ENCODE measurements around the gene SLK. TPM values are rescaled to one million over a fixed set of nuclear protein-coding genes. Genes with fewer than 3 reads are reported as not detected.

The SLK gene
- total and polyA plus RNA-seq, 2 of the 13 experiments (the other 11 are each of a cell fraction or from before 2014, with no cell fraction given): 3.4 to 22.8 TPM

DNA sequence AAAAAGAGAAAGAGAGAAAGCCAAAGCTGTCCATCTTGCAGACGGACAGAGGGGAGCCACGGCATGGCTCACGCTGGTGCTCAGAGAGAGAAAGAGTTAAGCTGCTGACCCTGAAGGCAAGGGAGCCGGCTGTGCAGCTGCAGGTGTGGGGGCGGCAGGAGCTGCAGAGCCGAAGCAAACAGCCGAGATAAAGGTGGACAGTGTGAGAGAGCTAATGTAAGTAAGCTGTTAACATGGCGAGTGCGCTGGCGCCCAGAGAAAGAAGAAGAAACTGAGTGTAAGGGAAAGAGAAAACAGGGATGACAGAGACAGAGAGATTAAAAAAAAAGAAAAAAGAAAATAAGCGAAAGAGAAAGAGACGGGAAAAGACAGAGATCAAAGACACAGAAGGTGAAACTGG, 100.6 kb downstream of the SLK start (continued):
- TF ChIP-seq, protein P1, sequence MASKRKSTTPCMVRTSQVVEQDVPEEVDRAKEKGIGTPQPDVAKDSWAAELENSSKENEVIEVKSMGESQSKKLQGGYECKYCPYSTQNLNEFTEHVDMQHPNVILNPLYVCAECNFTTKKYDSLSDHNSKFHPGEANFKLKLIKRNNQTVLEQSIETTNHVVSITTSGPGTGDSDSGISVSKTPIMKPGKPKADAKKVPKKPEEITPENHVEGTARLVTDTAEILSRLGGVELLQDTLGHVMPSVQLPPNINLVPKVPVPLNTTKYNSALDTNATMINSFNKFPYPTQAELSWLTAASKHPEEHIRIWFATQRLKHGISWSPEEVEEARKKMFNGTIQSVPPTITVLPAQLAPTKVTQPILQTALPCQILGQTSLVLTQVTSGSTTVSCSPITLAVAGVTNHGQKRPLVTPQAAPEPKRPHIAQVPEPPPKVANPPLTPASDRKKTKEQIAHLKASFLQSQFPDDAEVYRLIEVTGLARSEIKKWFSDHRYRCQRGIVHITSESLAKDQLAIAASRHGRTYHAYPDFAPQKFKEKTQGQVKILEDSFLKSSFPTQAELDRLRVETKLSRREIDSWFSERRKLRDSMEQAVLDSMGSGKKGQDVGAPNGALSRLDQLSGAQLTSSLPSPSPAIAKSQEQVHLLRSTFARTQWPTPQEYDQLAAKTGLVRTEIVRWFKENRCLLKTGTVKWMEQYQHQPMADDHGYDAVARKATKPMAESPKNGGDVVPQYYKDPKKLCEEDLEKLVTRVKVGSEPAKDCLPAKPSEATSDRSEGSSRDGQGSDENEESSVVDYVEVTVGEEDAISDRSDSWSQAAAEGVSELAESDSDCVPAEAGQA (IDR thresholded peaks at IDR 0.05; ENCODE audit: low read depth): no peak
- TF ChIP-seq, protein P1 (CRISPR knock-in tag; IDR thresholded peaks at IDR 0.05; ENCODE audit: borderline replicate concordance): no peak
- TF ChIP-seq REST (IDR thresholded peaks at IDR 0.05; ENCODE audit: borderline replicate concordance in 1 of 2, low read depth in 1 of 2, low read length in 2 of 2) (no peak), EED (CRISPR knock-in tag; IDR thresholded peaks at IDR 0.05) (no peak), ZSCAN22 (CRISPR knock-in tag; IDR thresholded peaks at IDR 0.05) (no peak), KMT2B (CRISPR knock-in tag; IDR thresholded peaks at IDR 0.05) (no peak), CHCHD3 (CRISPR knock-in tag; IDR thresholded peaks at IDR 0.05) (no peak)

Data from HepG2 (cell line).